Tibial nerve (tissue), 4 donors: ENCODE results near the gene PLAU. TPM values are rescaled to one million over a fixed set of nuclear protein-coding genes. Genes with fewer than 3 reads are reported as not detected.
A peak's percentile ranks its signal among the peaks of the same experiment; 100 is the strongest.

Experiments
- DNase-seq, 2 donors: peaks; one replicate each; pipeline ENCODE4 v3.0.0-alpha.2; 2019; ENCODE audit warnings: low spot score in 2 of 2
- H3K27ac ChIP-seq, 4 donors: fragments of 200-600 bp; sonication (generic) in 3 of 4; one replicate each; pipeline ENCODE4 v1.5.1; 2017 to 2019; ENCODE audit warnings: mild to moderate bottlenecking in 1 of 4
- H3K27me3 ChIP-seq, 2 donors: fragments of 200-600 bp; sonication (generic) in 1 of 2; one replicate each; pipeline versions ENCODE4 v1.5.1 to v1.6.0; 2017 to 2019
- H3K36me3 ChIP-seq, 3 donors: fragments of 200-600 bp; sonication (generic); one replicate each; pipeline ENCODE4 v1.5.1; 2018 to 2019
- H3K4me1 ChIP-seq, 4 donors: fragments of 200-600 bp; sonication (generic) in 3 of 4; one replicate each; pipeline ENCODE4 v1.5.1; 2017 to 2019
- H3K4me3 ChIP-seq, 4 donors: fragments of 200-600 bp; sonication (generic) in 3 of 4; one replicate each; pipeline ENCODE4 v1.5.1; 2017 to 2019; ENCODE audit warnings: mild to moderate bottlenecking in 1 of 4, moderate library complexity in 1 of 4
- H3K9me3 ChIP-seq, 4 donors: fragments of 200-600 bp; sonication (generic) in 3 of 4; one replicate each; pipeline ENCODE4 v1.5.1; 2017 to 2019
- EP300 ChIP-seq, 2 donors: sonication (generic); formaldehyde crosslinking; IDR thresholded peaks; one replicate each; pipeline ENCODE4 v1.6.1; 2017; ENCODE audit warnings: antibody characterized with exemption in 2 of 2, mild to moderate bottlenecking in 1 of 2
- POLR2A ChIP-seq, 2 donors: fragments of 450-650 bp; IDR thresholded peaks; one replicate each; pipeline ENCODE4 v1.6.1; 2017; ENCODE audit warnings: antibody characterized with exemption in 2 of 2, mild to moderate bottlenecking in 2 of 2, moderate library complexity in 2 of 2
- WGBS, 2 donors: methylation state at CpG; one replicate each; pipeline ENCODE4 v1.1.5; 2018; 5-methylcytosine and 5-hydroxymethylcytosine counted together
- total RNA-seq, 4 donors: library from RNA; depleted of rRNA; stranded (reverse); fragments of >200 nt; gene quantifications; one replicate each; pipeline ENCODE4 v1.1.0, GENCODE V29; 2016
- TF ChIP-seq, protein P1 (sequence below), 5 experiments: fragments of 200-600 bp in 3 of 5; fragments of 450-650 bp in 2 of 5; sonication (generic) in 3 of 5; IDR thresholded peaks; one replicate each; pipeline ENCODE4 v1.5.1; 2016 to 2019; ENCODE audit warnings: antibody characterized with exemption in 5 of 5, mild to moderate bottlenecking in 3 of 5, moderate library complexity in 2 of 5

The PLAU gene
- total RNA-seq, 4 donors from 2014 or later: 2.5 to 7.8 (median 3.5) TPM

- Histone ChIP-seq H3K4me1 (peaks cover 0 to 67% (median 29%) of the 10 kb centered on the region in 4 donors), H3K4me3 (no peak overlapping the region), H3K36me3 (peaks cover 0 to 46% (median 0%) of the 10 kb centered on the region in 3 donors), H3K27ac (peak overlapping the region in 3 of 4 donors; percentile 38 to 63 (median 53)), H3K27me3 (no peaks in the 10 kb centered on the region), H3K9me3 (no peaks in the 10 kb centered on the region)
- no peak for DNase-seq
- TF ChIP-seq POLR2A (IDR thresholded peaks at IDR 0.05) (no peak), EP300 (IDR thresholded peaks at IDR 0.05) (no peak)
- TF ChIP-seq, protein P1, sequence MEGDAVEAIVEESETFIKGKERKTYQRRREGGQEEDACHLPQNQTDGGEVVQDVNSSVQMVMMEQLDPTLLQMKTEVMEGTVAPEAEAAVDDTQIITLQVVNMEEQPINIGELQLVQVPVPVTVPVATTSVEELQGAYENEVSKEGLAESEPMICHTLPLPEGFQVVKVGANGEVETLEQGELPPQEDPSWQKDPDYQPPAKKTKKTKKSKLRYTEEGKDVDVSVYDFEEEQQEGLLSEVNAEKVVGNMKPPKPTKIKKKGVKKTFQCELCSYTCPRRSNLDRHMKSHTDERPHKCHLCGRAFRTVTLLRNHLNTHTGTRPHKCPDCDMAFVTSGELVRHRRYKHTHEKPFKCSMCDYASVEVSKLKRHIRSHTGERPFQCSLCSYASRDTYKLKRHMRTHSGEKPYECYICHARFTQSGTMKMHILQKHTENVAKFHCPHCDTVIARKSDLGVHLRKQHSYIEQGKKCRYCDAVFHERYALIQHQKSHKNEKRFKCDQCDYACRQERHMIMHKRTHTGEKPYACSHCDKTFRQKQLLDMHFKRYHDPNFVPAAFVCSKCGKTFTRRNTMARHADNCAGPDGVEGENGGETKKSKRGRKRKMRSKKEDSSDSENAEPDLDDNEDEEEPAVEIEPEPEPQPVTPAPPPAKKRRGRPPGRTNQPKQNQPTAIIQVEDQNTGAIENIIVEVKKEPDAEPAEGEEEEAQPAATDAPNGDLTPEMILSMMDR (IDR thresholded peaks at IDR 0.05): no peak
- 79 to 87% methylated on average over 11 of the region's 11 CpGs for WGBS, 2 donors
These were observed 42.9 kb upstream of the PLAU start for GRCh38 chr10:73867871-73868631.

- no peaks in the 10 kb centered on the region for H3K27me3 ChIP-seq
- no peaks in the 10 kb centered on the region for H3K9me3 ChIP-seq
- no peak for TF ChIP-seq EP300 (IDR thresholded peaks at IDR 0.05)
- TF ChIP-seq, protein P1 (IDR thresholded peaks at IDR 0.05): no peak
- no peak for TF ChIP-seq POLR2A (IDR thresholded peaks at IDR 0.05)
- no peak overlapping the region for H3K4me3 ChIP-seq
- H3K27ac ChIP-seq: no peak overlapping the region
- peaks cover 0 to 67% (median 33%) of the 10 kb centered on the region in 4 donors for H3K4me1 ChIP-seq
- peaks cover 0 to 46% (median 0%) of the 10 kb centered on the region in 3 donors for H3K36me3 ChIP-seq
- DNase-seq: no peak
- 76 to 84% methylated on average over 5 of the region's 5 CpGs for WGBS, 2 donors
These were observed 42.2 kb upstream of the PLAU start for GRCh38 chr10:73868655-73869195.

DNA sequence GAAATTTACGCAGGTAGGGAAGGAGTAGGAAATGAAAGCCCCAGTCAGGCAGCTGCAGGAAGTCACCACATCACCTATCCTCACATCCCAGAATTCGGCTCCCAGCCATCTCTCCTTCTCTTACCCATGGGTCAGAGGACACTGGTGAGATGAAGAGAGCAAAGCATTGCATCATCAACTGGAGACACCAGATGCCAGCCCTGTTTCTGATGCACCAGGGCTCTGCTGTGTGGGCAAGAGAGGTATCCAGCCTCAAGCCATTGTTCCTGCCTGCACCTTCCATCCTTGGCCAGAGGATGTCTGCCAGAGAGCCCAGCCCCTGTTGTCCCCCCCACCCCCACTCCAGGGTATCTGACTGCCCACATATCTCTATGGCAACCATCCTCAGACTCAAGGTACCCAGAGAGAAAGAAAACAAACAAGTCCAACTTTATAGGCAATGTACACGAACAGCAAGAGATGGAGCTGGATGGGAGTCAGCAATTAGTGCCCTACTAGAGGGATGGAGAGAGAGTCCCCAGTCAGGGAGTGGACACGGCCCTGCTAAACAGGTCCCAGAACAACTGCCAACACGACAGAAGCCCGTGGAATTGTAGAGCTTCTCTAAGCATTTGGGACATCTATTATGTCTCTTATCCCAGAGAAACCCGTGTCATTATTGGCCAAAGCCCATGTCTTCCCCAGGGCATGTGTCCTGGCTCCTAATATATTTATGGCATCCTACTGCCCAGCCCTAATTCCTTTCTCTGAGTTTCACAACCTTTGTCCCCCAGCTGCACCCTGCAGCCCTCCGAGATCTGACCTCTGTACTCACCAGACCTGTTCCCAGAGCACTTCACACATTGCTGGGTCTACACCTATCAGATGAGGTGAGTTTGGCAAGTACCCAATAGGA is 39.4 kb upstream of the PLAU start:
- WGBS, 2 donors: 67 to 71% methylated on average over 8 of the region's 8 CpGs
- no peaks in the 10 kb centered on the region for H3K27me3 ChIP-seq
- H3K4me1 ChIP-seq: peaks cover 0 to 53% (median 24%) of the 10 kb centered on the region in 4 donors
- H3K9me3 ChIP-seq: no peaks in the 10 kb centered on the region
- peaks cover 0 to 37% (median 0%) of the 10 kb centered on the region in 3 donors for H3K36me3 ChIP-seq
- TF ChIP-seq, protein P1 (IDR thresholded peaks at IDR 0.05): no peak
- TF ChIP-seq EP300 (IDR thresholded peaks at IDR 0.05): no peak
- no peak for TF ChIP-seq POLR2A (IDR thresholded peaks at IDR 0.05)
- H3K4me3 ChIP-seq: no peak overlapping the region
- peak overlapping the region in 3 of 4 donors; percentile 5 to 26 (median 7) for H3K27ac ChIP-seq
- DNase-seq: no peak

GRCh38 chr10:73872190-73872710 is 38.7 kb upstream of the PLAU start:
- WGBS, 2 donors: 68 to 82% methylated on average over 4 to 5 of the region's 5 CpGs
- no peaks in the 10 kb centered on the region for H3K27me3 ChIP-seq
- H3K9me3 ChIP-seq: no peaks in the 10 kb centered on the region
- no peak for TF ChIP-seq EP300 (IDR thresholded peaks at IDR 0.05)
- TF ChIP-seq, protein P1 (IDR thresholded peaks at IDR 0.05): no peak
- no peak for TF ChIP-seq POLR2A (IDR thresholded peaks at IDR 0.05)
- H3K36me3 ChIP-seq: peaks cover 0 to 37% (median 0%) of the 10 kb centered on the region in 3 donors
- peak overlapping the region in 2 of 4 donors; percentile 26 to 35 for H3K27ac ChIP-seq
- peaks cover 0 to 46% (median 17%) of the 10 kb centered on the region in 4 donors for H3K4me1 ChIP-seq
- DNase-seq: no peak
- H3K4me3 ChIP-seq: no peak overlapping the region
